Activated naive CD4-positive, alpha-beta T cell treated with Interleukin-2 at 50 U/mL for 16 hours (primary cell): ENCODE results near the gene CASP7.
"Not testable (repeated sequence)": the region's sequence is repeated elsewhere in the genome, so short reads cannot be mapped to it uniquely, and the experiment has no call there.

ENCODE experiments used
- DNase-seq: peaks from one replicate; pipeline ENCODE4 v3.0.0-alpha.2; 2020

The CASP7 gene

DNA sequence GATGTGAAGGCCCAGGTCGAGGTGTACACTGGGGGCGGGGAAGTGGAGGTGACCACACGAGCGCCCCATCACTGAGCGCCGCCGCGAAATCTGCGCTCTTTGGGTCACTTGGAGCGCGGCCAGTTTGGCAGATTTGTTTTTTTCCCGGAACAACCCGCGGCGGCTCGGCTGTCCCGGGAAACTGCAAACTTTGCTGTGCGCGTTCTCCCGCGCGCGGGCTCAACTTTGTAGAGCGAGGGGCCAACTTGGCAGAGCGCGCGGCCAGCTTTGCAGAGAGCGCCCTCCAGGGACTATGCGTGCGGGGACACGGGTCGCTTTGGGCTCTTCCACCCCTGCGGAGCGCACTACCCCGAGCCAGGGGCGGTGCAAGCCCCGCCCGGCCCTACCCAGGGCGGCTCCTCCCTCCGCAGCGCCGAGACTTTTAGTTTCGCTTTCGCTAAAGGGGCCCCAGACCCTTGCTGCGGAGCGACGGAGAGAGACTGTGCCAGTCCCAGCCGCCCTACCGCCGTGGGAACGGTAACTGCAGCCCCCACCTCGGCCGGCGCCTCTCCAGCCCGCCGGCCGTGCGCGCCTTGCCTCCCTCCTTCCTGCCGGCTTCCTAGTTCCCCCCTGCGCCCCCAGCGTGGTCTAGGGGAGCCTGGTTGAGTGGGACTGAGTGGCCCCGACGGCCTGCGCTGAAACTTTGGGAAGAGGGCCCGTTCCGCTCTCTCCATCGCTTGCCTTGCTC, at the start of gene CASP7:
Gene CASP7, plus strand, starts transcription at position 450 of the 727 bp plus-strand sequence. CDS start 17,582 bp downstream, outside the sequence.
- peak; percentile 84 for DNase-seq

DNA sequence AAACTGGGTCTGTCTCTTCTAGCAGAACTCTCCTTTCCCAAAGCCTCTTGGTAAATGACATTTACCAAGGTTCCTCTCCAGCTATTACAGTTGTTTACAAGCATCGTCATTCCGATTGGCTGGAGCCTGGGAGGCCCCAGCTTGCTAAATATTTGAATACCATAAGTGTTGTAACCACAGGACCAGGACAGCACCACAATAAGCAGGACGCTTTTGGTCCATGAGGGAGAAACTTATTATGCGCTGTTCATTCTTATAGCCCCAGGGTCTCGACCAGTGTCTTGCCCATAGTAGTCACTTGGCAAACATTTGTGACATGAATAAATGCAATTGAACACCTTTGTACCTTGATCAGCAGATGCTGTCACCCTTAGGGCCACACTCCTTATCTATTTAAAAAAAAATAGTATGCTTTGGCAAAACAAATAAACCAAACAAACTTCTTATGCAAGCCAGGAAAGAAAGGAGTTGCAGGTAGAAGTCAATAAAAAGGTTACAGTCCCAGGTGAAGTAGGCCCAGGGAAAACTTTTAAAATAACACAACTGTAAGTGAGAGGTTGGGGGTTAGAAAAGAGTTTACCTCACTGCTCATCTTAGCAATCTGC, 48.7 kb upstream of the CASP7 start:
- DNase-seq = no peak

DNA sequence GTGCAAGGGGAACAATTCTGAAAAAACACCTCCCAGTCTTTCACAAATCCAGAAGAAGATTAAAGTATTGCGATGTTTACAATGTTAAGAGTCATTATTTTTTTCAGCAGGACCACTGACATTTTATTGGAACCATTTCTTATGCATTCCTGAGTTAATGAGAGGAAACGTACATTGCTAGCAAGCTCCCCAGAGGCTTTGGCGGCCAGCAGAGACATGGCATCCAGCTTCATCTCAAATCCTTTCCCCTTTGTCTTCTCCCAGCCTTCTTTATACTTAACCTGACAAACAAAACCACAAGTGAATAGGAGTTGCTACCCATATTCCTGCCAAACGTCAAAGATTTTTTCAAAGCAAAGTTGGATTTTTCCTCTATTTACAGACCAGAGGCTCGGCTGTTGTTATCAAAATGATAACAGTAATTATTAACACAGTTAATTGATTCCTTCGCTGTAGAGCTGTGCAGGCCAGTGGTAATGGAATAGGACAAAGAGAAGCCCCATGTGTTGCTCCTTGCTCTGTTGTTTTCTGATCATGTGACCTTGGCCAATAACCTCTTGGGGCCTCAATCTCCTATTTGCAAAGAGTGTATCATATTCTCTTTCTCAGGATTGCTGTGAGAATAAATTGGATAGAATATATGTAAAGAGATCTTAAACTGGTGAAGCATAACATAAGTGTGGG, 47.9 kb upstream of the CASP7 start:
- no peak for DNase-seq

DNA sequence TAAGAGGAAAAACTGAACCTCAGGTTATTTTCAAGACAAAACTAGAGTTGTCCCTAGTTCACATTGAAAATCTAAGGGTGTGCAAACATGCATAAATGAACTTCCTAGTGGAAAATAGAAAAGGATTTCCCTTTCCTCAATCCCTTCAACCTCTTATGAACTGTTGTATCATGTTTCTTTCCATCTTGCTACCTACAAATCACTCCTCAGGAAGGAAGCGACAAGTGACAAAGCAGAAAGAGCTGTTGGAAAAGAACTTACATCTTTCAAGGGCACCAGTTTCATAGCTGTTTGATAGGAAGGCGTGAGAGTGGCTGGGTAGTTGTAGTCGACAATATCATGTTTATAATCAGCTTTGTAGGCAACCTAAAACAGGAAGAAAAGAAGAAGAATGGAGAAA, 39.7 kb upstream of the CASP7 start:
- DNase-seq = no peak

DNA sequence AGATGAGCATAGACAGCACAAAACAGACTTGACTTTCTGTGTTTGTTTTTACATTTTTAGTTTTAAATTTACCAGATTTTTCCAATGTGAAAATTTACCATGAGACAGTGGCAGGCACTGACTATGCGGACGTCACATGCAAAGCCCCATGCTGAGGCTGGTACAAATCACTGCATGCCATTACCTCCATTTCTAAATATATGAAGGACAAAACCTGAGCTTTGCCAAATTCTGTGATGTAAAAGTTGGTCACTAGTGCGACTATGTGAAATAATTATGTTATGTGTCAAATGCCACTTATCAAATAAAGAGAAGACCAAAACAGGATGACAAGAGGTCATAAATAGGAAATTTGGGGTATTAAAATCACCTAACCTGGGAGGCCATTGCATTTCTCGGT, 38.0 kb upstream of the CASP7 start:
- DNase-seq = no peak

DNA sequence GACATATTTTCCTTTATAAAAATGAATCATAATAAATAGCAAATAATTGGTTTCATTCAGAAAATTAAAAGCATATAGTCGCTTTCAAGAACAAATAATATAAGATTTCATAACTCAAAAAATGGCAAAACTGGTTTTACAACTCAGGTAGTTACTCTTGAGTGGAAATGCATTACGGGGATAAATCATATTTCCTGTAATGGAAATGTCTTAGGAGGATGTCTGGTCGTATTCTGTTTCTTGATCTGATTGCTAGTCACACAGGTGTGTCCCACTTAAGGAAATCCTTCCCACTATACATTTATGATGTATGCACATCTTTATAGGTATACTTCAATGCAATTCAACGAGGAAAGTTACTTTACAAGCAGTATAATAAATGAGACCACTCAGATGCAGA, 36.5 kb upstream of the CASP7 start:
- DNase-seq = no peak

DNA sequence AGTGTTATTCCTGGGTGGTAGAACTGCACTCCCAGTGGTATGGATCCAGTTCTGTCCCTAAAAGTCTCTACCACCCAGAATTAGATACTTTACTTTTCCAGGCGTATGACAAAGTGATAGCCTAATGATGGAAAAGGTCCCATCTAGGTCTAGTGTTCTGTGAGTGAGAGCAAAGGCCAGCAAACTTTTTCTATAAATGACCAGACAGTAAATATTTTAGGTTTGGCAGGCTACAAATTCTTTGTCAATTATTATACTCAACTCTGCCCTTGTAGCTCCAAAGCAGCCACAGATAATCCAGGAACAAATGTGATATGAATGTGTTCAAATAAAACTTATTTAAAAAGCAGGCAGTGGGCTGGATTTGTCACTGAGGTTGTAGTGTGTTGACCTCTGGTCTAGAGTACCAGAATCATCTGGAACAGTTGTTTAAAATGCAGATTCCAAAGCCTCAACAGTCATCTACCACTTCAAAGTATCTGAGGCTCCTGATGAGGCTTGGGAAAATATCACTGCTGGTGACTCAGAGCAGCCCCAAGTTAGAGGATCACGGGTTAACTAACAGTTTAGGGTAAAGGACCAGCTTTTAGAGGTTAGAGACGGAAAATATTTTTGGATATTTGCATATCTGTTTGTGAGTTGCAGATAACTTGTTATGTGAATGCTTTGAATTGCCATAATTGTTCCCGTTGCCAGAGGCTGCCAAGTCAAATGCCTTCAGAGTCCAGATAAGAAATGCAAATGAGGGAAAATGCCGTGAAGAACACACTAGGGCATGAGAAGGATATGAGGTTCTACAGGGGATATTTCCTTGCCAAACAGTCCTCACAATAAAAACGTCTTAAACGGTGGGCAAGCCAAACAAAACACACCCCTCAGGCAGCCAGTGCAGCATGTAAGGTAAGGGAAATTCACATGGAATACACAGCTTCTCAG, 35.3 kb upstream of the CASP7 start:
- no peak for DNase-seq

DNA sequence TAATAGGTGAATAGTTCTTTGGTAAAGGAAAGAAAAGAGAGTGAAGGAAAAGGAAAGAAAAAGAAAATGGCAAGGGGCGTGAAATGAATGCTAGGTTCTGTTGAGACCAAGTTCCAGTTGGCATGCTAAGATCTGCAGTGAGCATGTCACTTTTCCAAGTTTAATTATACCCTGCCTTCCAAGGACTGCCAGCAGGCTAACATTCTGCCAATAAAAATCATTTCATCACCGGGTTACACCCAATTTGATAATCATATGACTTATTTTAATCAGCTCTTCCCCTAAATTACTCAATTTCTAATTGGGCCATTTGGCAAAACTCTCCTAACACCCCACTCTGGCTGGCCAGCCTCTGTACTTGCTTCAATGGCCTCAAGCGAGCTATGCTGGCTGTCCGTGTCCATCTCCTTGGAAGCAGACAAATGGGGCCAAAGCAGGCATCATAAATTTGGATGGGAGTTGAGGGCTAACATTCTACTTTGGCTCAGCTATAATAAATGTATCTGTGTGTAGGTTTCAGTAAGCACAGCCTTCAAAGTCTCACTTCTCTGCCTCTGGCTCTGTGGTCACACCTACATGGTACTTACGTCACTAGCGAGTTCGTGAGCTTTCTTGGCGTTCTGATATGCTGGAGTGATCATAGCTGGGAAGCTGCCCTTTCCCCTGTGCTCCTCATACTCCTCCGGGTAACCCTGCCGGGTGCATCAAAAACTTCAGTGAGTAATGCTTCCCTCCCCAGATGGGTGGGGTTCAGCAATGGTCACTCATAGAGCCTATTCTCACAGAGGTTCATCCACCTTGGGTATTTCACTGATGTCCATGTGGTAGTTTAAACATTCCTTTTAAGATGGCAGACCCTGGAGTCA, 33.1 kb upstream of the CASP7 start:
- no peak for DNase-seq

DNA sequence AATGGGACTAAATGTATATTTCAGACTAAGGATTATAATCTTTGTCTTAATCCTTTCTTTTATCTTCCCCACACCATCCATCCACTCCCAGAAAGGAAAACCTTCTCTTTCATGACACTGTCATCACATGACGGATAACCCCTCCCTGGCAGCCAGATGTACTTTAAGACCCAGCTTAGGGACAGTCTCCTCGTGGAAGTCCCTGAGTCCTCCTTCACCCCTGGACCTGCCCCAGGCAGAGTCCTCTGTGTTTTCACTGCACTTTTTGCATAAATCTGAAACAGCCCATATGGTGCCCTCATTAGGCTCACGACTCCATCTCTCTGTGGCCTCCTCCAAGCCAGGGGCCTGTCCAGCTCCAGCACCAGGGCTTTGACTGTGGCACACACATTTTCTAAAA, 31.9 kb upstream of the CASP7 start:
- no peak for DNase-seq

DNA sequence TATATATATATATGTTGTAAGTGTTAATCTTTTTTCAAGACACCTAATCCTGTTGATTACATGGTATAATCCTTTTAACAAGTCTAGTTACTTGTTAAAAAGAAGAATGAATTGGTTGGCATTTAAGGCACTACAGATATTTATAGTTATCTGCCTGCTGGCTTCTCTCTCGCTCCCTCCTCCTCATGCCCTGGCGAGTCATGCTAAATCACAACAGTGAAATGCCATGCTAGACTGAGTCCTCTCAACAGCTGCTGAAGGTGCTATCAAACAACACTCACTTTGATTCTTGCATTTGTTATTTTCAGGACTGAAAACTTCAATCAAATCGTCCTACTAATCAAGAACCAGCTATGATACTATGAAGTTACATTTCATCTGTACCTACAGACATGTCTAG, 31.2 kb upstream of the CASP7 start:
- no peak for DNase-seq

DNA sequence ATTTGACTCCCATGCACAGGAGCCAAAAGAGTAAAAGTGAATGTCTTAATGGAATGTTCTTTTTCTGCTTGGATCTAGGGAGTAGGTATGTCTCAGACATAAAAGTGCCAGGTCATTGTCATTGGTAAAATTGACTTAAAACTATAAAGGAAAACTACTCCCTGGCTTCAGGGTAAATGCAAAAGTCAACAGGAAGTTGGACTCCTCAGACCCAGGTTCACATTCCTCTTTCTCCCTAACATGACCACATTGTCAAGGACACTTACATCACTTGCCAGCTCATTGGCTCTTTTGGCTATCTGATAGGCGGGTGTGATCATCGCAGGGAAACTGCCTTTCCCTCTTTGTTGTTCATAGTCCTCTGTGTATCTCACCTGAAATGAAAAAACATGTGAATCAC, 29.5 kb upstream of the CASP7 start:
- DNase-seq = no peak

DNA sequence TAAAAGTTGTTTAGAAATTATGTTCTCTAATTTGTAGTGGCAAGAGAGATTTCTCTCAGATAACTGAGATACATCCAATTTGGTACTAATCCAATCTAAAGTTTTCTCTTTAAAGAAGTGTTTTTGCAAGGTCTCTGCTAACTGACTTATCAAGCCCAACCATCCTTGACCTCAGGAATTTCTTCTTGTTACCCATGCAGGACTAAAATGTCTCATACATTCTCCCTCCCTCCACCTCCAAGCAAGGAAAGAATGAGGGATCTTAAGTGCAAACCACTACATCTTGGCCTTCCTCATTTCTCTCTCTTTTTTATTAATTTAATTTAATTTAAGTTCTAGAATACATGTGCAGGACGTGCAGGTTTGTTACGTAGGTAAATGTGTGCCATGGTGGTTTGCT, 28.7 kb upstream of the CASP7 start:
- DNase-seq = no peak

DNA sequence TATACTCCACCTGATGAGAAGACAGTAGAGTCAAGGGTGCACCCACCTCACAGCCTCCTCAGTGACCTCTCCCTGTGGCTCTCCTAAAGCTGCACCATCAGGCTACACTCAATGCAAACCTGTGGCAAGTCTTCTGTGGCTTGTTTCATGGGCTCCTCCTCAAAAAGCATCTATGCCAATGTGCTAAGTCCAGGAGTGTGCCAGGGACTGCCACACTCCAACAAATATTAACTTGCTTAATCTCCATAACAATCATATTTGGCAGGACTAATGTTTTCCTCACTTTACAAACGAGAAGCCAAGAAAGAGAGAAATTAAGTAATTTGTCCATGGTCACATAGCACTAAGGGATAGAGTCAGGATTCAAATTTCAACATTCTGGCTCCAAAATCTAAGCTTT, 27.8 kb upstream of the CASP7 start:
- no peak for DNase-seq

DNA sequence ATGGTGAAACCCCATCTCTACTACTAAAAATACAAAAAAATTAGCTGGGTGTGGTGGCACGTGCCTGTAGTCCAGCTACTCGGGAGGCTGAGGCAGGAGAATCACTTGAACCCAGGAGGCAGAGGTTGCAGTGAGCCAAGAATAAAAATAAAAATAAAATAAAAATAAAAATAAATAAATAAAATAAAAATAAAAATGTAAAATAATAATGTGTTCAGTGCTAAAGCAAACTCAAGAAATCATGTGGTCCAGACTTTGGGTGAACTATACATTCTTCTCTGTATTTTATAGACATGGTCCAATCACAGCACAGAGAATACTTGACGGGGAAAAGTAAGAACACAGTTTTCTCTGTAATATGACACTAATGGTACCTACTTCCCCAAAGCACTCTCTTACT, 27.3 kb upstream of the CASP7 start:
- not testable (repeated sequence) for DNase-seq

DNA sequence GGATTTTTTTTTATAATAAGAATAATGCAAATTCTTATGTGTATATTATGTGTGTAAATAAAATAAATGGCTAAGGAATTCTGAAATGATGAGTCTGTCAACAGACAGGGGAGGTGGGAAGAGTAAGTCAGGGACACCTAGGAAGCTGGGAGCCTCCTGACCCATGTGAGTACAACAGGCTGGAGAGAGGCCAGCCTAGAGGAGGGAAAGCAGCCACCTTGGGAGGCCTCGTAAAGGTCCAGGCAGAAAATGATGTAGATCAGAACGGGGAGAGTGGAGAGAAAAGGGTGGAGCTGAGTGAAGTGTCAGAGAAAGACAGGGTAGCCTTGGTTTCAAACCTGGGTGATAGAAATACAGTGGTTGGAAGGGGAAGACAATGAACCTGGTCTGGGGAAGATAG, 22.8 kb upstream of the CASP7 start:
- DNase-seq = no peak

DNA sequence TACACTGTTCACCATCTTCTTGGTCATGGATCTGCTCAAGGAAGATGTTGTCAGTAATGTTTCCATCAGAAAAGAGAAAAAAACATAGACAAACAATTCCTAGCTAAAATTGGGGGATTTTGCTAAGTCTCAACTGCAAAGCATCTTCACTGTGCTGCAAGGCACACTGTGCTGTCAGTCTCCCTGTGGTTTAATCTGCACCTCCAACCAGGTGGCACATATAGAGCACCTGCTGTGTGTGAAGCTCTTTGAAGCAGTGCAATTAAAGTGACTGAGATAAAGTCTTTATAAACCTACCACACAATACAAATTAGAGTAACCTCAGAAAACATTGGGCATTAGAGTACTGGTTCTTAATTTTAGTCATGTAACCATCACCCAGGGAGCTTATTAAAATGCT, 22.2 kb upstream of the CASP7 start:
- DNase-seq = no peak

DNA sequence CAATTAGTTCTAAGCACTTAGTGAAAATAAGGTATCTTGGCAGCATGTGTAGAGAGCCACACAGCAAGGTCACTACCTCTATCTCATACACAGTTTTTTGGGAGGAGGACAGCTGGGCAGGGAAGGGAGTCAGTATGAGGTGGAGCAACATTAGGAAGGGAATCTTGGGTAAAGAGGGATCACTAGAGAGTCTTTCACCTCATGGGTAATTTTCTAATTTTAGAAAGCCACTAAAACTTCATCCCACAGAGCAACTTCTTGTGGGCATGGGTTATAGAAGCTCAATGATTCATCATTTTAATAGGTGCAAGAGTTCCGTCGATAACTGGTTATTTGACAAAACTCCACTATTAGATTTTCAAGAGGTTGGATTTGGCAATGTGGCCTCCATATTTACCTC, 18.4 kb upstream of the CASP7 start:
- no peak for DNase-seq

DNA sequence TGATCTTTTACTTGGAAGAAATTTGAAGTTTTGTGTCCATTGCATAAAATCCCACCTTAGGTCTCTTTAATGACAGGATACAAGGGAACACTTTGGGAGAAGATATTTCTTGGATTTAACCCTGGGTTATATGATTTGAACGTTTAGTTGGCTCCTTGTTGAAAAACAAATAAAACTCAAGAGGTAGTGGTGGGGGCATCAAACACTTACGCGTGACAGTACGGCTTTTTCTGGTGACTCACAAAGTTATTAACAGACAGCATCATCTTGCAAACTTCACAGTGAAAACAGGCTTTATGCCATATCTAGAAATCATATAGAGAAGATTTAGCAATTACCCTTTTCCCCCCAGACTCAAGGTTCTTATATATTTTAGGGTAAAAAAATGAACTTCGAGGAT, 16.6 kb upstream of the CASP7 start:
- DNase-seq = no peak

DNA sequence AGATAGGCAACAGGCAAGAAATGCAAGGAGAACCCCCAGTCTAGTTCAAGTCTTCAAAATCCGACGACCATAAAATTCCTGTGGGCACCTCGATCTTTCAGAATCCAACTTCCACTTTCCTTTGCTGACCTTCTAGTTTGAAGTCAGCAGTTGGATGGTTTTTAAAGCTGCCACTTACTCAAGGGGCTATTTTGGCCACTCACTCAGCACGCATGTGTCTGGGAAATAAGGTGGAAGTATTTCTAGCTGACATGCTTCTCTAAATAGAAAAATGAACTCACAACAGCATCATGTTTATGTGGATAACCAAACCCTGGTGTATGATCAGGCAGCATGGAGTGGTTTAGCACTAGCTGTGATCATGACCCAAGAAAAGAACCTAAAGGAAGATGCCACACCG, 15.8 kb upstream of the CASP7 start, which contains the start of gene NRAP:
Gene NRAP, minus strand, starts transcription at position 134 of the 400 bp plus-strand sequence. CDS start 159 bp downstream, outside the sequence.
- no peak for DNase-seq

DNA sequence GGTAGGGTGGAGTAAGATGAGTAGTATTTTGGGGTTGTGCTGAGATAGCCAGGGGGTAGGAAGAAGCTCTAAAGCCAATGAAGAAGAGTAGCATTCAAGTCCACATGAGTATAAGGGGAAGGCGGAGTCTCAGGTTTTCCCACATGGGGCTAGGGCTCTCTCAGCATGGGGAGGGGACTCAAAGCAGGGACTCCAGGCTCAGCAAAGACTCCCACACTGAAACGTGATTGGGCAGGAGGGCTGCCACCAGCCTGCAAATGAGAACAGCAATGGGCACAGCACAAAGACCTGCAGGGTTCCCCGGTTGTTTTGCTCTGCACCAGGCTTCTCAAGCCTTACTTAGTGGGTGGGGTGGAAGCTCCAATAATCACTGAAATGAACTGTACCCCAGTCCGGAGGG, 14.4 kb upstream of the CASP7 start:
- no peak for DNase-seq

DNA sequence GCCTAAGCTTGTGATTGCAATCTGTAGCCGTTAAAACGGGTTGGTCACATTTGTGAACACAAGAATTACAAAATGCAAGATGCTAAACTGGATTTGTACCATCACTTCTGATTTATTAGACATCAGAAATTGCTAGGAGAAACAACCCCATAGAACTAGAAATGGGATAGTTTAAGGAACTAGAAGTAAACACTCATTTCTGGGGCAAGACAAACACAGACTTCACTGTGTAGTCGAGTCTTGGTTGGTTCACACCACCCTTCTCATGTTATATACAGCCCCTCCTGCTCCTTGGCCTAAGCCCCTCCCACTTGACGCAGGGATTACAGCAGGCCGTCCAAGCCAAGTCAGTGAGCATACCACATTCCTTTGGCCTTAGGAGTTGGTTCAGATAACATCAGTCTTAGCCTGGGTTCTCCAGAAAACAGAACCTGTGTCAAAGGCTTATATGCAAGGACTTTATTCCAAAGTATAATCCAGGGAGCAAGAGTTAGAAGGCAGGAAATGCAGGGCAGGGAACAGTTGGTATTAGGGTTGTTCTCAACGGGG, 13.8 kb upstream of the CASP7 start:
- DNase-seq = no peak
